HUDEP-2 (cell line): ENCODE measurements around the gene KRT33A.
"Not testable (repeated sequence)": the region's sequence is repeated elsewhere in the genome, so short reads cannot be mapped to it uniquely, and the experiment has no call there.

Experiments
- DNase-seq, 76 experiments: peaks; one replicate each; lab custom pipeline; 2025; ENCODE audit not compliant: unreplicated experiment in 76 of 76; lab: John Stamatoyannopoulos, UW

The KRT33A gene

DNA sequence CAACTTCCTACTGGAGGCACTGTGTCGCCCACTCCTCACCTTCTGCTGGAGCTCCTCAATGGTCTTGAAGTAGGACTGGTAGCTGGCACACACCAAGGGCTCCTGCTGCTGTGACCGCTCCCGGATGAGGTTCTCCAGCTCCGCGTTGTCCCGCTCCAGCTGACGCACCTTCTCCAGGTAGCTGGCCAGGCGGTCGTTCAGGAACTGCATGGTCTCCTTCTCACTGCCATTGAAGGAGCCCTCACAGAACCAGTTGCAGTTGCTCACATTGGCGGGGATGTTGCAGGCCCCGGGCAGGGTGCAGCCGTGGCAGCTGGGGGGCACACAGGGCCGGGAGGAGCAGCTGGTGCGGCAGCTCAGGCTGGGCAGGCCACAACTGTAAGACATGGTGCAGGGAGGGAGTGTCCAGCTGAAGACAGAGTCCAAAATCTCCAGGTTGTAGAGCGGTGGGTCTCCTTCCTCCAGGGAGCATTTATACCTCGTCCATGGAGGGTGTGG, at the start of gene KRT33A:
Gene KRT33A (minus strand): TSS at position 448 of the 498 bp plus-strand sequence. CDS start 61 bp downstream, at position 387.
- DNase-seq, result not testable (repeated sequence)

DNA sequence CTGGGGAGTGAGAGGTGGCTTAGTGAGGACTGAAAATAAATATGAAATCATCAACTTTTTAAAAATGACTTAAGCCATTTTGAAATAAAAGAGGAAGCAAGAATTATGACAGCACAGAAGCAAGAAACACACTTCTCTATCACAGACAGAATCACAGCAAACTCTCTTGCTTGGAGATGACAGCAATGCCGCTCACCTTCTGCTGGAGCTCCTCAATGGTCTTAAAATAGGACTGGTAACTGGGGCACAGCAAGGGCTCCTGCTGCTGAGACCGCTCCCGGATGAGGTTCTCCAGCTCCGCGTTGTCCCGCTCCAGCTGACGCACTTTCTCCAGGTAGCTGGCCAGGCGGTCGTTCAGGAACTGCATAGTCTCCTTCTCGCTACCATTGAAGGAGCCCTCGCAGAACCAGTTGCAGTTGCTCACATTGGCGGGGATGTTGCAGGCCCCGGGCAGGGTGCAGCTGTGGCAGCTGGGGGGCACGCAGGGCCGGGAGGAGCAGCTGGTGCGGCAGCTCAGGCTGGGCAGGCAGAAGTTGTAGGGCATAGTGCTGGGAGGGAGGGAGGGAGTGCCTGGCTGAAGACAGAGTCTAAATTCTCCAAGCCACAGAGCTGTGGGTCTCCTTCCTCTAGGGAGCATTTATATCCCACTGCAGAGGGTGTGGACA, 46.5 kb upstream of the KRT33A start, which contains the start of gene KRT31:
Gene KRT31 (minus strand): TSS at position 613 of the 665 bp plus-strand sequence. CDS start 69 bp downstream, at position 544.
- no peak for DNase-seq

DNA sequence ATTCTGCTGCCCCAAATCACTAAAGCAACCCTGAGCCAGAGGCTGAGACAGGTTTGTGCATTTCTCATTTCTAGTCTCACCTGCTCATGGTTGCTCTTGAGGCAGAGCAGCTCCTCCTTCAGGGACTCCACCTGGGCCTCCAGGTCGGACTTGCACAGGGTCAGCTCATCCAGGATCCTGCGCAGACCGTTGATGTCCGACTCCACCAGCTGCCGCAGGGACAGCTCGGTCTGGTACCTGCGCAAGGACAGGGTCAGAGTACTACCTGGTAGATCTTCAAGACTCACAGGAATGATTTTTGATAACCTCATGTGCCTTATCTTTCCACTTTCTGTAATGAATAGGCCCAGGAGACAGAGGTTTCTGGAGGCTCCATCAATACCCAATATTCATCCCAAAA, 45.7 kb upstream of the KRT33A start:
- no peak for DNase-seq

DNA sequence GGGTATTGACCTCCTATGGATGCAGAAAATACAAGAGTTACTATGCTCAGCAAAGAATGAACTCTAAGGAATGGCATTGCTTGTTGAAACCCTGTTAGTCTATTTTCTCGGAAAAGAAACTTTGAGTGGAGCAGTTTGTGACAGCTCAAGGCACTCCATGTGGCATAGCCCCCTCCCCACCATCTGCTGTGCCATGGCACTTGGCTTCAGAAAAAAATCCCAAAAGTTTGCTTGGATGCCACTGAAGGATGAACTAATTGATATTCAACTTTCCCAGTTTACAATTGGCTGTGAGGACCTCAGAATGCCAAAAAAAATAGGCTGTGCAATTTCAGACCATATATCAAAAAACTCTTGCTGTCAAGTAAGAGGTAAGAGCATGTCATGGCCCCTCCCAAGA, 45.0 kb upstream of the KRT33A start:
- DNase-seq, result no peak

DNA sequence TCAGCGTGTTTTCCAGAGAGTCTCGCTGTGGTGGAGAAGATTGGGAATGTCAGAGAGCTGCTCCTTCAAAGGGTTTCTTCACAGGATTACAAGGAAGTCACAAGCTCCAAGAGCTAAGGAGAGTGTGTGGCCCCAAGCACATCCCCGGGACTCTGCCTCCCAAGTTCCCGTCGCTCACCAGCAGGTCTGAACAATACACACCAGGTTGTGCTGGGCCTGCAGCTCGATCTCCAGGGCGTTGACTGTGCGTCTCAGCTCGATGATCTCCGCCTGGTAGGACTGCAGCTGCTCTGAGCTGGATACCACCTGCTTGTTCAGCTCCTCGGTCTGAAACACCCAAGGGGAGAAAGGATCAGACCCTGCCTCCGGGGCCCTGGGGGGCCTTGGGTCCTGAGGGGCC, 44.4 kb upstream of the KRT33A start:
- not testable (repeated sequence) for DNase-seq

DNA sequence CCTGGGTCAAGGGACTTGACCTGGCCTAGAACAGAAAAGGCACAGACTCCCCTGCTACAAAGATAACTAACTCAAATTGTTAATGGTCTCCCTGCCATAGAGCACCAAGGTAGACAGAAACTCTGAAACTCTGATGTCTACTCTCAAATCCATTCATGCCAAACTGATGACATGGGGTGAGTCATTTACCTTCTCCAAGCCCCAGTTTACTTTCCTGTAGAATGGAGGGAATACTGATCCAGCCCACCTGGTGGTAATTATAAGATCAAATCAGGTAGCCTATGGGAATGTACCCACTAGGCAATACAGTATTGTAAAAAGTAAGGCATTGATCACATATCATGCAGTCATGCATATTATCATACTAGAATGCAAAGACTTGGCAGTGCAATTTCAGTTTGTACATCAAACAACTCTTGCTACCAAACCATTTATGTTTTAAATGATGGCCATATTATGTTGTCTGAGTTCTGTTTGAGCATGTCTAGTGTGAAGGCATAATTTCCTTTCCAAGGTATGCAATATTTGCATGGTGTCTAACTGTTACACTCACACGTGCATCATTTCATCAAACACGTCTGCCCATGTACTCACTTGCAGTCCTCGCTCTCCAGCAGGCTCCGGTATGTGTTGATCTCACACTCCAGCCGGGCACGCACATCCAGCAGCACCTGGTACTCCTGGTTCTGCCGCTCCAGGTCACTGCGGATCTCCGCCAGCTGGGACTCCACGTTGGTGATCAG, 43.8 kb upstream of the KRT33A start:
- no peak for DNase-seq

DNA sequence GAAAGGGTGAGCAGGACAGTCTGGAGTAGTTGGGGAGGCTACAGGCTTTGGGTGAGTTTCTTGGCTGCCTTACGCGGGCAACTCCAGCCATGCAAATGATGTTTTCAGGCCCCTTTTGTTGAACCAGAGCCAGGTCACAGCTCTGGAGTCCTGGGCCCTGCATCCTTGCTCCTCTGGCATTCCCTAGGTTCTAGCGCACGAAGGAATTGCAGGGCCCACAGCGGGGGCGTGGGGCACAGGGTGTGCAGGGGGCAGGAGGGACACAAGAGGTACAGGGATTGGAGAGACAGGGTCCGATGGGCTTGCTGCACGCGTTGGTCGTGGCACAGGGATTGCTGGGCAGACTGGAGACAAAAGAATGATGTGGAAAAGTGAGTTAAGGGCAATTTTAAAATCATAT, 43.2 kb upstream of the KRT33A start:
- DNase-seq, result no peak

DNA sequence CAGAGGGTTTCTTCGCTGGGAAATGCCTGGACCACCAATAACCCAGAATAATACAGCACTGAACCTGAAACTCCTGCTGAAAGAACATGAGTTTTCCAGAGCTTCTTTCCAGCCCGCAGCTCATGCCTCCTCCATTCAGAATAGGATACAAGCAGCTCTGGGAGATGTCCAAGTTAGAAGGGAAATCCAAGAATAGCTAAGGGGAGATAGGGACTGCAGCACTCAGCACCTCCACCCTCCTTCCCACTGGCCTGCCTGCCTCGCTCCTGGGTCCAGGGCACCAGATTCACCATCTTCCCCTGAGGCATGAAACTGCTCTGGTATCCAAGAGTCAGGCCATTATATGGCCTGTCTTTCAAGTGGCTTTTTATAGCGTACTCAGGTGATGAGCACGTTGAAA, 42.7 kb upstream of the KRT33A start:
- no peak for DNase-seq

DNA sequence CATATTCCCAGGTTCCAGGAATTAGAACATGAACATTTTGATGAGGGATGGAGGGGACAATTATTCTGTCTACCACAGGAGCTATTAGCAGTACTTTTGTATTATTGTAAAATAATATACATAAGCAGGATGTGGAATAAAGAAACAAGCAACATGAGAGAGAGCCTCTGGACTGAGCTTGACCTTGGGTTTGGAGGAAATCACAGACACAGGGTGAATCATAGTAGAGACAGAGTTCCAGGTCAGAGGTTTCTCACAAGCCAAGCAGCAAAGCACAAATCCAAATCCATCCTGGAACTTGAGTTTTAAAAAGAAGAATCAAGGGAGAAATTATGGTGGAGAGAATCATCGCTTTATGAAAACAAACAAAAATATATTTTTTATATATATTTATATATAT, 41.6 kb upstream of the KRT33A start:
- DNase-seq, result no peak

DNA sequence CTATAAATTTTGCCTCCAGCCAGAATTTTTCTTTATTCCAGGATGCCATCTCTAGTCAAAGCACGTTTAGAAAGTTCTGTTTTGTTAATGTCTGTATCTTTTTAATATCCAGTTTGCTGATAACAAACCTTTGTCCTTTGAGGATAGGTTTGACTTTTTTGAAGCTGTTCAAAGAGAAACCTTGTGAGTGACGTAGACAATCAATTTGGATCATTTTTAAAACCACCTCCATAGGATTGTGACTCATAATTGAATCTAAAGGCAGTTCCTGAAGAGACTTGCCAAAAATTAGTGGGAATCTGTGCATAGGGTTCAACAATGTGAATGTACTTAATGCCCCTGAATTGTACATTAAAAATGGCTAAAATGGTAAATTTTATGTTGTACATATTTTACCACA, 40.9 kb upstream of the KRT33A start:
- no peak for DNase-seq

DNA sequence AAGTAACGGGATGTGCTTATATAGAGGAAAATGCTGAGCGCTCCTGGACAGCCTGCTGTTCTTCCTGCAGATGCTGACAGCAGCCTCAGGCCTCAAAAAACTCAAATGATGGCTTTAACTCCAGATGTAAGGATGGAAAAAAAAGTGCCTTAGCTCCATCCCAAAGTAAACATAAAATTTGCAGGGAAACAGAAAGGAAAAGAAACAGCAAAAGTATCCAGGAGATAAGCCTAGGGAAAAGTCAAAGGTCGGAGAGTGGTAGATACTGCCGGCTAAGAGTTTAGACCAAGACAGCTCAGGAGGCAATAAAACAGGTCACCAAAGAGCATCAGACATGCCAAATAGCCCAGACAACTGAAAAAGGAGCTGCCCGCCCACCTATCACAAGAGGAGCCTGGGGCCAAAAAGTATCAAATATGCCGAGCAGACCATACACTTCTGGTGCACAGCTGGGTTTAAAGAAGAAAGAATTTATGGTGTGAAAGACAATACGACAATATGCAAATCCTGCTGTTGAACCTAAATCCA, 39.8 kb upstream of the KRT33A start:
- DNase-seq, result no peak

DNA sequence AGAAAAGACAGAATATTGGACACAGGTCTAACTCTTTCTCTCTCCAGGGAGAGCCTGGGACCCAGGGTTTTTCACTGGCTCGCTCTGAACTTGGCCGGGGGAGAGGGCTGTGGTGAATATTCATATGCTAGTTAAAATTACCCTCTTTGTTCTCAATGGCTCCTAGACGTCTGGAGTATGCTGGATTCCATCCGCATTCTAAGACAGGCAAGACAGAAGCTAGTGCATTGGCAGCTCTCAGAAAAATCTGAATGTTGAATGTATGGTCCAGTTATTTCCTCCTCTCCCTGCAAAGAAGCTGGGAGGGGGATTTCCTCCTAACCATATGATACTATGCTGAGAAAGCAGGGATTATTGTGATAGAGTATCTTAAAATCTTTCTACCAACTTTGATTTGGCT, 37.0 kb upstream of the KRT33A start:
- no peak for DNase-seq

DNA sequence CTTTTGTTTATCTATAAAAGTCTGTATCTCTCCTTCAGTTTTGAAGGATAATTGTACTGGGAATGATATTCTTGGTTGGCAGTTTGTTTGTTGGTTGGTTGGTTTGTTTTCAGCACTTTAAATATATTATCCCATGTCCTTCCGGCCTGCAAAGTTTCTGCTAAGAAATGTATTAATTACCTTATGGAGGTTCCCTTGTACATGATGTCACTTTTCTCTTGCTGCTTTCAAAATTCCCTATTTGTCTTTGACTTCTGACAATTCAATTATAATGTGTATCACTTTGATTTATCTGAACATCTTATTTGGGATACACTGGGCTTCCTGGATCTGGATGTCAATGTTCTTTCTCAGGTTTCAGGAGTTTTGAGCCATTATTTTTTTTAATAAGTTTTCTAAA, 35.6 kb upstream of the KRT33A start:
- DNase-seq, result no peak

DNA sequence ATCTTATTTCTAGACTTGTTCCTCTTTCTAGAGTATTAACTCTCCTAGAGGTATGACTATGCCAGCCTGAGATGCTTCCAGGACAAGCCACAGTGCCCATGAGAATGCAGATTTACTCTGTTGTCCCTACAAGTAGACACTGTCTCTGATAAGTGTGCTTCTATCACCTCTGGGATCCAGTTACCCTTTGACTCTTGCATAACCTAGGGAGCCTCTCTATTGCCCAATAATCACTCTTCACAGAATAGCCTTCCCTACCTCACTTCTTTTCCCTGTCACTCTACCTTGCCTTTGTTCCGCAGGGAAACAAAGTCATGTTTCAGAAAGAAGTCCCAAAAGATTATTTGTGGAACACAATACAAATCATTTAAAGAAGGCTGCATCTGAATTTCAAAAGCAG, 33.1 kb upstream of the KRT33A start:
- no peak for DNase-seq

DNA sequence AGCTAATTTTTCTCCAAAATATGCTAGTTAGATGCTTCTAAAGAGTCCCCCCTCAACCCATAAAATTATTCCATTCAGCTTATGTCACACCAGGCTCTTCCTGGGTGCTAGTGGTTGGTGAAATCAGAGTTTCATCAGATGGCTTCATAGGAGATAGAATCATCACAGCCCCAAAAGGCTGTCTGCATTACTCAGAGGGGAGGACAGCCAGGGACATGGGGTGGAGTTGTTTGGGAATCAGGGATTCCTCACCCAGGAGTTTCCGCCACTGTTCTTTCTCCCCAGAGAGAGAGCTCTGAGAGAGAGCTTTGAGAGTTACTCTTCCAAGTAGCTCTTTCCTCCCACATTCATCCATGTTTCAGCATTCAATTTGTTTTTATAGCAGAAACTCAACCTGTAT, 31.8 kb upstream of the KRT33A start:
- no peak for DNase-seq

DNA sequence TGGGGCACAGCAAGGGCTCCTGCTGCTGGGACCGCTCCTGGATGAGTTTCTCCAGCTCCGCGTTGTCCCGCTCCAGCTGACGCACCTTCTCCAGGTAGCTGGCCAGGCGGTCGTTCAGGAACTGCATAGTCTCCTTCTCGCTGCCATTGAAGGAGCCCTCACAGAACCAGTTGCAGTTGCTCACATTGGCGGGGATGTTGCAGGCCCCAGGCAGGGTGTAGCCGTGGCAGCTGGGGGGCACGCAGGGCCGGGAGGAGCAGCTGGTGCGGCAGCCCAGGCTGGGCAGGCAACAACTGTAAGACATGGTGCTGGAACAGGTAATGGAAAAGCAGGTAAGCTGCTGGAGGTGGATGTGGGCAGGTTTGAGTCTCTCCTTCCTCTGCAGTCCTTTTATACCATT, 31.3 kb upstream of the KRT33A start, which contains the start of gene KRT34:
Gene KRT34 (minus strand): TSS at position 364 of the 400 bp plus-strand sequence. CDS start 60 bp downstream, at position 304.
- DNase-seq, result not testable (repeated sequence)

DNA sequence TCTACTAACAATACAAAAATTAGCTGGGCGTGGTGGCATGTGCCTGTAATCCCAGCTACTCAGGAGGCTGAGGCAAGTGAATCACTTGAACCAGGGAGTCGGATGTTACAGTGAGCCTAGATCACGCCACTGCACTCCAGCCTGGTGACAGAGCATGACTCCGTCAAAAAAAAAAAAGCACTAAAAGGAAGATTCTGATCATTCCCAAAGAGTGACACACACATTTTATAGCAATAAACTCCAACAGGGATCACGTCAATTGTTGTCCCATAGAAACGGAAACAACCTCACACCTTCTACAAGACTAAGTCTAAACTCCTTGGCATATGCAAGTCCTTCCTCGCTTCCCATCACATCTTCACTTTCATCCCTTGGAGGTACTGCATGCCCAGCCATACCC, 29.5 kb upstream of the KRT33A start:
- not testable (repeated sequence) for DNase-seq

DNA sequence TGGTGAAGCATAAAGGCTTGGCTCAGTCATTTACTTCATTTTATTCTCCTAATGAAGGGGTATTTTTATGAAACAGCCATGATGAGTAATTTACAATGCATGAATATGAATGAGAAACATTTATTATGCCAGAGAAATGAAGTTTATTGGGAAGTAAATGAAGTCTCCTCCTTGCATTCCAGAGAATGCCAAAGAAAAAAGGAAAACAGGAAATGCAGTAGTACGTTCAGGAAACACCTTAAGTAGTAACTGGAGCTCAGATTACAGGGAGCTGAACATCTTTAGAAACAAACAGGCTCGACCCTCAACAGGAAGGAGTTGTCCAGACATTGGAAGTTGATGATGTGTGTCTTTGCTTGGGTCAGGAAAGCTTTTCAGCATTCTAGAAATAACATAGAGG, 26.9 kb upstream of the KRT33A start:
- DNase-seq, result no peak

DNA sequence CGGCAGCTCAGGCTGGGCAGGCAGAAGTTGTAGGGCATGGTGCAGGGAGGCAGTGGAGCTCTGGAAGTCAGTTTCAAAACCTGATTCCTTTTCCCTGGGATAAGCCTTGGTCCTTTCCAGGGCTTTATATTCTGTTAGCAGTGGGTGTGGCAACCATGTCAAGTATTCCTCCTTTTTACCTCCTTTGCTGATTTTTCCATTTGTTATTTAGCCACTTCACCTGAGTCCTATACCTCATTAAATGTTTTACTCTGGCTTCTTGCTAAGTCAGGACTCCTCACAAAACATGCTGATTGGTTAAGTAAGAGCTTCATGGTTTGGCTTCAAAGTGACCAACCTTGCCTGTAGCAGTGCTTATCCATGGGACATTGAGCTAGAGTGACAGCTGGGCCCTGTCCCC, 19.1 kb upstream of the KRT33A start, which contains the start of gene KRT33B:
Gene KRT33B (minus strand): TSS at position 101 of the 400 bp plus-strand sequence. CDS start 63 bp downstream, at position 38.
- no peak for DNase-seq

DNA sequence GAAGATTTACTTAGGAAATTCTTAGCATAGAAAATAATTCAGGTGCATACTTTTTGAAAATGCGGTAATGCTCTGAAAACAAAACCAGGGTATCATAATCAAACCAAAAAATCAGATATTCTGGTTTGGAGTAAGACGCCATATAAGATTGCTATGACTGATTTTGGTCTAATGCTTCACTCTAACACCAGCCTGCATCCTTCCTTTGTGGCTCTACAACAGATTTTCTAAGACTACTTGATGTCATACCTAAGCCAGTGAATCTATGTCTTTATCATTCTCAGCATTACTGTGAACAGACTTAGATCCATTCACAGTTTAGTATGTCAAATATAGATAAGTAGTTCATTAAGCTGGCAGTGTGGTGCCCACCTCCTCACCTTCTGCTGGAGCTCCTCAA, 18.4 kb upstream of the KRT33A start:
- DNase-seq, result no peak

DNA sequence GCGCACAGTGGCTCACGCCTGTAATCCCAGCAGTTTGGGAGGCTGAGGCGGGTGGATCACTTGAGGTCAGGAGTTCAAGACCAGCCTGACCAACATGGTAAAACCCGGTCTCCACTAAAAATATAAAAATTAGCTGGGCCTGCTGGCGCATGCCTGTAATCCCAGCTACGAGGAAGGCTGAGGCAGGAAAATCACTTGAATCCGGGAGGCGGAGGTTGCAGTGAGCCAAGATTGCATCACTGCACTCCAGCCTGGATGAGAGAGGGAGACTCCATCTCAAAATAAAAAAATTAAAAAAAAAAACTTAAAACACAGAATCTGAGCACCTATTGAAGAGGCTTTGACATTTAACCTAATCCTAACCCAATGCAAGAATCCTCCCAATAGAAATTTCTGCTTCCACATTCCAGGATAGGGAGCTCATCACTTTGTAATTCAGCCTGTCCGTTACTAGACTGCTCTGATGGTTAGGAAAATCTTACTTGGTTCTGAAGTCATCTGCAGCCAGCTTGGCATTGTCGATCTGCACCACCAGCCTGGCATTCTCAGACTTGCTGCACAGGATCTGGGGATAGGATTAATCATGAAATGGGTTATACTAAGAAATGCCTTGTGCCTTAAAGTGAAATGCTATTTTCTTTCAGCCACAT, 16.9 kb upstream of the KRT33A start:
- DNase-seq, result no peak
